ENCODE measurements around the gene SHF.
A peak's percentile ranks its signal among the peaks of the same experiment; 100 is the strongest.

The SHF gene

GRCh38 chr15:45164914-45165313 is 22.9 kb downstream of the SHF start:
- TF ChIP-seq CTCF (IDR thresholded peaks at IDR 0.05): no peak

GRCh38 chr15:45163508-45163856 is 24.3 kb downstream of the SHF start:
- TF ChIP-seq CTCF (IDR thresholded peaks at IDR 0.05): no peak

GRCh38 chr15:45162771-45163507 is 24.8 kb downstream of the SHF start:
- TF ChIP-seq CTCF (IDR thresholded peaks at IDR 0.05): peak; percentile 64

GRCh38 chr15:45161666-45162065 is 26.1 kb downstream of the SHF start:
- no peak for TF ChIP-seq CTCF (IDR thresholded peaks at IDR 0.05)

GRCh38 chr15:45157974-45158373 is 29.8 kb downstream of the SHF start:
- no peak for TF ChIP-seq CTCF (IDR thresholded peaks at IDR 0.05)

- no peak for TF ChIP-seq CTCF (IDR thresholded peaks at IDR 0.05)
Observed at GRCh38 chr15:45156744-45157455, 30.9 kb downstream of the SHF start.

- TF ChIP-seq CTCF (IDR thresholded peaks at IDR 0.05): no peak
Observed at GRCh38 chr15:45155739-45156138, 32.0 kb downstream of the SHF start.

Measured in LNCAP (cell line).